Endothelial cell (in vitro differentiated cells): ENCODE data around the gene RAPGEF4. TPM values are rescaled to one million over a fixed set of nuclear protein-coding genes. Genes with fewer than 3 reads are reported as not detected.

Experiments
- DNase-seq: peaks from one replicate; pipeline ENCODE4 v3.0.0; 2021; ENCODE audit warnings: low spot score
- H3K27ac Mint-ChIP-seq: one replicate; pipeline ENCODE4 v1.8.0; 2021; ENCODE audit warnings: mixed read lengths, inconsistent platforms; ENCODE audit not compliant: unreplicated experiment
- H3K27me3 Mint-ChIP-seq: one replicate; pipeline ENCODE4 v1.8.0; 2021; ENCODE audit warnings: mild to moderate bottlenecking, moderate library complexity, mixed read lengths, inconsistent platforms; ENCODE audit not compliant: unreplicated experiment
- H3K36me3 Mint-ChIP-seq: one replicate; pipeline ENCODE4 v1.8.0; 2021; ENCODE audit warnings: mild to moderate bottlenecking, low read depth, mixed read lengths, inconsistent platforms; ENCODE audit not compliant: unreplicated experiment
- H3K4me1 Mint-ChIP-seq: one replicate; pipeline ENCODE4 v1.8.0; 2021; ENCODE audit warnings: mild to moderate bottlenecking, mixed read lengths, inconsistent platforms; ENCODE audit not compliant: unreplicated experiment
- H3K4me3 Mint-ChIP-seq: one replicate; pipeline ENCODE4 v1.8.0; 2021; ENCODE audit warnings: mild to moderate bottlenecking, mixed read lengths, inconsistent platforms; ENCODE audit not compliant: unreplicated experiment
- H3K9me3 Mint-ChIP-seq: one replicate; pipeline ENCODE4 v1.8.0; 2021; ENCODE audit warnings: mixed read lengths, inconsistent platforms; ENCODE audit not compliant: unreplicated experiment
- CTCF ChIP-seq: fragments of 200-600 bp; sonication (generic); IDR thresholded peaks from one replicate; pipeline ENCODE4 v1.5.0; 2021; ENCODE audit warnings: antibody characterized with exemption; ENCODE audit not compliant: unreplicated experiment
- total RNA-seq: library from RNA; stranded (reverse); fragmentation: NEBNext Ultra II Directional; extraction: Animal tissue kit (Norgen Biotek cat#: 25700); gene quantifications from one replicate; pipeline ENCODE4 v1.2.1, GENCODE V29; 2021; ENCODE audit not compliant: unreplicated experiment

The RAPGEF4 gene
- total RNA-seq, 1 donor from 2014 or later: 7.5 TPM

- TF ChIP-seq CTCF: no peak
- Mint-ChIP-seq H3K27me3 (peaks cover 8% of the 10 kb centered on the region), H3K4me3 (peak overlapping the region; percentile 86), H3K27ac (no peak overlapping the region), H3K36me3 (no peaks in the 10 kb centered on the region), H3K4me1 (peaks cover 6% of the 10 kb centered on the region), H3K9me3 (no peaks in the 10 kb centered on the region)
- no peak for DNase-seq
Observed at GRCh38 chr2:172736424-172737174, 954 bp downstream of the RAPGEF4 start.

GRCh38 chr2:172739661-172740266 is 4.1 kb downstream of the RAPGEF4 start:
- H3K4me3 Mint-ChIP-seq: no peak overlapping the region
- H3K27me3 Mint-ChIP-seq: peaks cover 10% of the 10 kb centered on the region
- DNase-seq: no peak
- no peak for TF ChIP-seq CTCF
- H3K4me1 Mint-ChIP-seq: peaks cover 6% of the 10 kb centered on the region
- no peaks in the 10 kb centered on the region for H3K36me3 Mint-ChIP-seq
- H3K9me3 Mint-ChIP-seq: no peaks in the 10 kb centered on the region
- H3K27ac Mint-ChIP-seq: no peak overlapping the region

- Mint-ChIP-seq H3K9me3 (no peaks in the 10 kb centered on the region), H3K4me3 (no peak overlapping the region), H3K27me3 (peaks cover 6% of the 10 kb centered on the region), H3K36me3 (no peaks in the 10 kb centered on the region), H3K27ac (no peak overlapping the region), H3K4me1 (peaks cover 6% of the 10 kb centered on the region)
- no peak for TF ChIP-seq CTCF
- no peak for DNase-seq
Observed at GRCh38 chr2:172740856-172741255, 5.2 kb downstream of the RAPGEF4 start.

GRCh38 chr2:172742931-172743540 is 7.4 kb downstream of the RAPGEF4 start:
- no peaks in the 10 kb centered on the region for H3K36me3 Mint-ChIP-seq
- peaks cover 1% of the 10 kb centered on the region for H3K27me3 Mint-ChIP-seq
- no peak overlapping the region for H3K27ac Mint-ChIP-seq
- H3K9me3 Mint-ChIP-seq: no peaks in the 10 kb centered on the region
- no peaks in the 10 kb centered on the region for H3K4me1 Mint-ChIP-seq
- TF ChIP-seq CTCF: no peak
- no peak overlapping the region for H3K4me3 Mint-ChIP-seq
- no peak for DNase-seq

GRCh38 chr2:172743898-172744297 is 8.3 kb downstream of the RAPGEF4 start:
- DNase-seq: no peak
- TF ChIP-seq CTCF: no peak
- Mint-ChIP-seq H3K27me3 (peaks cover 1% of the 10 kb centered on the region), H3K36me3 (no peaks in the 10 kb centered on the region), H3K27ac (no peak overlapping the region), H3K4me3 (no peak overlapping the region), H3K9me3 (no peaks in the 10 kb centered on the region), H3K4me1 (no peaks in the 10 kb centered on the region)
